HCT116 (cell line): Measurements from ENCODE around the gene GREM2. TPM values are rescaled to one million over a fixed set of nuclear protein-coding genes. Genes with fewer than 3 reads are reported as not detected.

Experiments used
- ATAC-seq: fragments of 200-7000 bp; cut with Tn5 transposase; 2 replicates; pipeline ENCODE4 v1.9.1; 2020; ENCODE audit warnings: mild to moderate bottlenecking, moderate library complexity
- BruUV-seq: library from RNA; stranded (reverse); fragments of 400-500 nt; replicated peaks from 2 replicates; lab custom pipeline; 2021; lab: Mats Ljungman, UMichigan
- CTCF ChIA-PET: fragments of 300-600 bp; sonication (Branson Sonifier 250); formaldehyde crosslinking; loops from one replicate; lab custom pipeline; 2021; ENCODE audit warnings: antibody characterized with exemption; lab: Charles Lee
- POLR2A ChIA-PET: fragments of 300-600, 350-600 bp; sonication (Branson Sonifier 250); formaldehyde crosslinking; loops from one replicate; lab custom pipeline; 2021; ENCODE audit warnings: antibody characterized with exemption; lab: Charles Lee
- RAD21 ChIA-PET, 2 experiments: fragments of 300-600 bp; sonication (Branson Sonifier 250); formaldehyde crosslinking; loops; one replicate each; lab custom pipeline; 2023; ENCODE audit warnings: low total read pairs in 2 of 2; ENCODE audit not compliant: uncharacterized antibody in 2 of 2, unreplicated experiment in 2 of 2, low non-redundant PET in 1 of 2; lab: Charles Lee
- DNase-seq: peaks from one replicate; pipeline ENCODE4 v3.0.0-alpha.2; 2010; ENCODE audit warnings: low read depth, low spot score
- H2AFZ ChIP-seq: fragments of 200-600 bp; shearing (Covaris generic), sonication (generic); 2 replicates; pipeline ENCODE4 v1.6.1; 2017; ENCODE audit warnings: low read depth, mixed run types, mixed read lengths, antibody characterized with exemption, low read length; ENCODE audit not compliant: poor library complexity, severe bottlenecking
- H3K27ac ChIP-seq: 2 replicates; pipeline ENCODE4 v1.5.1; 2012; ENCODE audit warnings: low read depth, low read length
- H3K27me3 ChIP-seq: fragments of 200-600 bp; sonication (generic); 2 replicates; pipeline ENCODE4 v1.6.1; 2016; ENCODE audit warnings: mixed run types, low read length, mixed read lengths; ENCODE audit not compliant: insufficient read depth
- H3K36me3 ChIP-seq, 2 experiments: fragments of 200-500 bp in 1 of 2; fragments of 200-600 bp in 1 of 2; sonication (Bioruptor generic) in 1 of 2; sonication (generic) in 1 of 2; 2 replicates each; pipeline versions ENCODE4 v1.5.1 to v1.6.1; 2014 to 2016; ENCODE audit warnings: low read length in 2 of 2, inconsistent platforms in 1 of 2, mixed read lengths in 1 of 2, mixed run types in 1 of 2; ENCODE audit not compliant: insufficient read depth in 2 of 2, control insufficient read depth in 1 of 2
- H3K4me1 ChIP-seq, 2 experiments: fragments of 200-600 bp in 1 of 2; sonication (generic) in 1 of 2; 2 replicates each; pipeline versions ENCODE4 v1.5.1 to v1.6.1; 2012 to 2017; ENCODE audit warnings: low read length in 2 of 2, inconsistent platforms in 1 of 2, mild to moderate bottlenecking in 1 of 2, mixed read lengths in 1 of 2, mixed run types in 1 of 2, moderate library complexity in 1 of 2; ENCODE audit not compliant: insufficient read depth in 2 of 2, control insufficient read depth in 1 of 2
- H3K4me2 ChIP-seq: fragments of 200-600 bp; sonication (generic); 2 replicates; pipeline ENCODE4 v1.6.1; 2017; ENCODE audit warnings: mixed run types, low read length, mixed read lengths
- H3K4me3 ChIP-seq, 2 experiments: fragments of 200-600 bp in 1 of 2; sonication (generic) in 1 of 2; replicated peaks in 1 of 2; 2 replicates each; pipeline ENCODE4 v1.5.1; 2011 to 2016; ENCODE audit warnings: low read length in 2 of 2, control low read depth in 1 of 2, low read depth in 1 of 2, mild to moderate bottlenecking in 1 of 2, mixed read lengths in 1 of 2, mixed run types in 1 of 2
- H3K79me2 ChIP-seq: fragments of 200-600 bp; sonication (generic); 2 replicates; pipeline ENCODE4 v1.6.1; 2017; ENCODE audit warnings: mild to moderate bottlenecking, mixed run types, low read length, moderate library complexity, mixed read lengths; ENCODE audit not compliant: insufficient read depth
- H3K9ac ChIP-seq: fragments of 200-600 bp; sonication (generic); 2 replicates; pipeline ENCODE4 v1.6.1; 2016; ENCODE audit warnings: low read length, mixed read lengths
- H3K9me2 ChIP-seq: fragments of 200-600 bp; sonication (generic), shearing (Covaris generic); 2 replicates; pipeline ENCODE4 v1.6.1; 2017; ENCODE audit warnings: mixed run types, mild to moderate bottlenecking, moderate library complexity; ENCODE audit not compliant: insufficient read depth
- H3K9me3 ChIP-seq, 2 experiments: fragments of 200-500 bp in 1 of 2; fragments of 200-600 bp in 1 of 2; sonication (Bioruptor generic) in 1 of 2; sonication (generic) in 1 of 2; 2 replicates each; pipeline ENCODE4 v1.6.1; 2014 to 2017; ENCODE audit warnings: low read length in 2 of 2, mixed read lengths in 2 of 2, inconsistent platforms in 1 of 2, low read depth in 1 of 2, mild to moderate bottlenecking in 1 of 2, mixed run types in 1 of 2, moderate library complexity in 1 of 2; ENCODE audit not compliant: control insufficient read depth in 1 of 2, insufficient read depth in 1 of 2
- H4K20me1 ChIP-seq: fragments of 200-600 bp; sonication (generic), shearing (Covaris generic); 2 replicates; pipeline ENCODE4 v1.6.1; 2017; ENCODE audit warnings: mixed run types, mild to moderate bottlenecking, moderate library complexity; ENCODE audit not compliant: insufficient read depth
- CBX3 ChIP-seq: IDR thresholded peaks from 2 replicates; pipeline ENCODE4 v1.6.1; 2012; ENCODE audit warnings: low read depth
- CEBPB ChIP-seq: IDR thresholded peaks from 2 replicates; pipeline ENCODE4 v1.6.1; 2012; ENCODE audit warnings: low read depth
- ELF1 ChIP-seq: IDR thresholded peaks from 2 replicates; pipeline ENCODE4 v1.6.1; 2012; ENCODE audit warnings: low read depth, borderline replicate concordance
- FOSL1 ChIP-seq: IDR thresholded peaks from 2 replicates; pipeline ENCODE4 v1.6.1; 2012; ENCODE audit warnings: low read depth
- JUND ChIP-seq: IDR thresholded peaks from 2 replicates; pipeline ENCODE4 v1.6.1; 2012
- POLR2AphosphoS5 ChIP-seq: IDR thresholded peaks from 2 replicates; pipeline ENCODE4 v1.6.1; 2011; ENCODE audit warnings: mild to moderate bottlenecking, low read depth, low read length, moderate library complexity
- SIN3A ChIP-seq: IDR thresholded peaks from 2 replicates; pipeline ENCODE4 v1.6.1; 2012; ENCODE audit warnings: low read depth
- SRF ChIP-seq: IDR thresholded peaks from 2 replicates; pipeline ENCODE4 v1.6.1; 2012; ENCODE audit warnings: low read depth
- TCF7L2 ChIP-seq: IDR thresholded peaks from 2 replicates; pipeline ENCODE4 v1.7.0; 2011; ENCODE audit warnings: borderline replicate concordance, inconsistent platforms; ENCODE audit not compliant: insufficient read depth, insufficient read length; ENCODE audit errors: extremely low read depth
- ZNF274 ChIP-seq: fragments of 200-500 bp; sonication (Bioruptor generic); IDR thresholded peaks from 2 replicates; pipeline ENCODE4 v1.6.1; 2014; ENCODE audit warnings: mild to moderate bottlenecking, low read depth, low read length, inconsistent platforms
- intact Hi-C: fragments of 100-400 bp; cut with micrococcal nuclease; formaldehyde crosslinking; loops from 2 replicates; pipeline ENCODE4 v1.10.0; 2022
- total RNA-seq: library from RNA; stranded (reverse); gene quantifications from one replicate; pipeline ENCODE4 v1.2.1, GENCODE V29; 2021; ENCODE audit not compliant: unreplicated experiment
- TF ChIP-seq, protein P1 (sequence below): IDR thresholded peaks from 2 replicates; pipeline ENCODE4 v1.6.1; 2012; ENCODE audit warnings: low read depth

The GREM2 gene
- total RNA-seq, 1 experiment from 2014 or later: not detected

DNA sequence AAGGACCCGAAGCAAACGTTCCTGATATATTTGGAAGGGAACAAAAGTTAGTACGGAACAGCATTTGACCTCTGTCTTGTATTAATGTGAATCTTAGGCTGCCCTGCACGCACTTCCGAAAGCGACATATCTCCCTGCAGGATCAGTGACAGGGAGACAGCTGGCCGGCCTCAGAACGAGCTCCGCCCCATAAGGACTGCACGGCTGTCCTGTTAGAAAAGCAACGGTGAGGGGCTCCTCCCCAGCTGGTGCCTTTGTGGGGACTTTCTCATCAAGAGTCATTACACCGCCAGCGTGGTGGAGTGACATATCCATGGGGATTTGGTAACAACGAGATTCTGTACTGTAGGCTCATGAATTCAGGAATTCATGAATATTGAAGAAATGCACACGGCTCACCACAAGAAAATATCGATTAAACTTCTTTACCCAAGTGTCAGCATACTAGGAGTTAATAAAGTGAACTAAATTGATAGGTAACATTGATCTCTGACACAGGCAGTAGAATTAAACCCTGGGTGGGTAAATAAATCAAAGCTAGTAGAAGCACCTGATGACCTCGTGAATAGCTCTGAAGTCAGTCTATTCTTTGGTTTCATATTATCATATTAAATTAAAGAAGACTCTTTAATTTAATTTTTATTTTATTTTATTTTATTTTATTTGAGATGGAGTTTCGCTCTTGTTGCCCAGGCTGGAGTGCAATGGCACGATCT, 8.1 kb upstream of the GREM2 start:
- Histone ChIP-seq H4K20me1 (no peaks in the 10 kb centered on the region), H3K9me3 (peaks cover 5 to 19% of the 10 kb centered on the region in 2 experiments; a peak in 2 of 4 replicates), H3K27me3 (no peaks in the 10 kb centered on the region), H3K9me2 (no peaks in the 10 kb centered on the region), H2AFZ (no peak overlapping the region), H3K27ac (no peak overlapping the region), H3K36me3 (no peaks in the 10 kb centered on the region), H3K4me2 (no peak overlapping the region), H3K4me3 (no peak overlapping the region), H3K9ac (no peak overlapping the region), H3K4me1 (no peaks in the 10 kb centered on the region), H3K79me2 (no peaks in the 10 kb centered on the region)
- ATAC-seq (no peak), DNase-seq (no peak)
- TF ChIP-seq POLR2AphosphoS5 (no peak), ELF1 (no peak), CEBPB (no peak), SRF (no peak), TCF7L2 (no peak), ZNF274 (no peak), CBX3 (no peak), FOSL1 (no peak), JUND (no peak), SIN3A (no peak)
- TF ChIP-seq, protein P1, sequence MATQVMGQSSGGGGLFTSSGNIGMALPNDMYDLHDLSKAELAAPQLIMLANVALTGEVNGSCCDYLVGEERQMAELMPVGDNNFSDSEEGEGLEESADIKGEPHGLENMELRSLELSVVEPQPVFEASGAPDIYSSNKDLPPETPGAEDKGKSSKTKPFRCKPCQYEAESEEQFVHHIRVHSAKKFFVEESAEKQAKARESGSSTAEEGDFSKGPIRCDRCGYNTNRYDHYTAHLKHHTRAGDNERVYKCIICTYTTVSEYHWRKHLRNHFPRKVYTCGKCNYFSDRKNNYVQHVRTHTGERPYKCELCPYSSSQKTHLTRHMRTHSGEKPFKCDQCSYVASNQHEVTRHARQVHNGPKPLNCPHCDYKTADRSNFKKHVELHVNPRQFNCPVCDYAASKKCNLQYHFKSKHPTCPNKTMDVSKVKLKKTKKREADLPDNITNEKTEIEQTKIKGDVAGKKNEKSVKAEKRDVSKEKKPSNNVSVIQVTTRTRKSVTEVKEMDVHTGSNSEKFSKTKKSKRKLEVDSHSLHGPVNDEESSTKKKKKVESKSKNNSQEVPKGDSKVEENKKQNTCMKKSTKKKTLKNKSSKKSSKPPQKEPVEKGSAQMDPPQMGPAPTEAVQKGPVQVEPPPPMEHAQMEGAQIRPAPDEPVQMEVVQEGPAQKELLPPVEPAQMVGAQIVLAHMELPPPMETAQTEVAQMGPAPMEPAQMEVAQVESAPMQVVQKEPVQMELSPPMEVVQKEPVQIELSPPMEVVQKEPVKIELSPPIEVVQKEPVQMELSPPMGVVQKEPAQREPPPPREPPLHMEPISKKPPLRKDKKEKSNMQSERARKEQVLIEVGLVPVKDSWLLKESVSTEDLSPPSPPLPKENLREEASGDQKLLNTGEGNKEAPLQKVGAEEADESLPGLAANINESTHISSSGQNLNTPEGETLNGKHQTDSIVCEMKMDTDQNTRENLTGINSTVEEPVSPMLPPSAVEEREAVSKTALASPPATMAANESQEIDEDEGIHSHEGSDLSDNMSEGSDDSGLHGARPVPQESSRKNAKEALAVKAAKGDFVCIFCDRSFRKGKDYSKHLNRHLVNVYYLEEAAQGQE: no peak
- ChIA-PET CTCF (no interaction called here), POLR2A (no interaction called here), RAD21 (no interaction called here)
- BruUV-seq: no TSS peak
- intact Hi-C loops: no loop called here
